Mammary epithelial cell (primary cell): ENCODE data around the gene UPB1.

Source experiments
- EZH2 ChIP-seq: IDR thresholded peaks from 2 replicates; pipeline ENCODE4 v1.6.1; 2012; ENCODE audit warnings: low read length, inconsistent platforms, borderline replicate concordance
- TF ChIP-seq, protein P1 (sequence below), 2 donors: IDR thresholded peaks in 1 of 2; conservative IDR thresholded peaks in 1 of 2; 2 replicates each; pipeline ENCODE4 v1.5.1; 2011 to 2012; ENCODE audit warnings: inconsistent platforms in 2 of 2, low read length in 2 of 2, mild to moderate bottlenecking in 2 of 2, control low read depth in 1 of 2, low read depth in 1 of 2; ENCODE audit not compliant: insufficient read depth in 1 of 2; ENCODE audit errors: extremely low read depth in 1 of 2

DNA sequence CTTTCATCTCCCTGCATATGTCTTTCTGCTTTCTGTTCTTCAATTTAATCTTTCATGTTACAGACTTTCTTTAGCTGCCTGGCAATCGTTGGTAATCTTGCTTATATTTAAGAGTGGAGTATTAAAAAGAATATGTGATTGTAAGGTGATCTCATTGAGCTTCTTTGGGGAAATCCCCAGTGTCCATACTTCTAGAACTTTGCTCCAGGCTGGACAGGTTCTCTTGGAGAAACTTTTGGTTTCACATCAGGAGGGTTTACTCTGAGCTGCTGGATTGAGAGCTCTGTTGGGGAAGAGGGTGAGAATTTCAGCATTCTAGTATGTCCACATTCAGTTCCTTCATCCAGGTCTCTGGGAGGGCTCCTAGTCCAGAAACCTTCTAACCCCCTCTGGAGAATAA, 81.6 kb downstream of the UPB1 start:
- TF ChIP-seq, protein P1, sequence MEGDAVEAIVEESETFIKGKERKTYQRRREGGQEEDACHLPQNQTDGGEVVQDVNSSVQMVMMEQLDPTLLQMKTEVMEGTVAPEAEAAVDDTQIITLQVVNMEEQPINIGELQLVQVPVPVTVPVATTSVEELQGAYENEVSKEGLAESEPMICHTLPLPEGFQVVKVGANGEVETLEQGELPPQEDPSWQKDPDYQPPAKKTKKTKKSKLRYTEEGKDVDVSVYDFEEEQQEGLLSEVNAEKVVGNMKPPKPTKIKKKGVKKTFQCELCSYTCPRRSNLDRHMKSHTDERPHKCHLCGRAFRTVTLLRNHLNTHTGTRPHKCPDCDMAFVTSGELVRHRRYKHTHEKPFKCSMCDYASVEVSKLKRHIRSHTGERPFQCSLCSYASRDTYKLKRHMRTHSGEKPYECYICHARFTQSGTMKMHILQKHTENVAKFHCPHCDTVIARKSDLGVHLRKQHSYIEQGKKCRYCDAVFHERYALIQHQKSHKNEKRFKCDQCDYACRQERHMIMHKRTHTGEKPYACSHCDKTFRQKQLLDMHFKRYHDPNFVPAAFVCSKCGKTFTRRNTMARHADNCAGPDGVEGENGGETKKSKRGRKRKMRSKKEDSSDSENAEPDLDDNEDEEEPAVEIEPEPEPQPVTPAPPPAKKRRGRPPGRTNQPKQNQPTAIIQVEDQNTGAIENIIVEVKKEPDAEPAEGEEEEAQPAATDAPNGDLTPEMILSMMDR (conservative IDR thresholded peaks at IDR 0.05 in 1 of 2, IDR thresholded peaks at IDR 0.05 in 1 of 2; ENCODE audit: extremely low read depth in 1 of 2, insufficient read depth in 1 of 2, low read depth in 1 of 2, low read length in 2 of 2): no peak
- no peak for TF ChIP-seq EZH2
